Astrocyte (in vitro differentiated cells and primary cell): Measurements from ENCODE around the gene MGAT5. TPM values are rescaled to one million over a fixed set of nuclear protein-coding genes. Genes with fewer than 3 reads are reported as not detected.

Experiments used
- DNase-seq: peaks from one replicate; pipeline ENCODE4 v3.0.0-alpha.2; 2010; ENCODE audit warnings: low read depth
- FAIRE-seq: peaks from 2 replicates; lab custom pipeline; 2011; peaks lifted over from hg19 to GRCh38; lab: Jason Lieb, UNC
- H2AFZ ChIP-seq: 2 replicates; pipeline ENCODE4 v1.6.0; 2012; ENCODE audit warnings: low read depth, low read length, inconsistent platforms
- H3K27ac ChIP-seq: 2 replicates; pipeline ENCODE4 v1.5.1; 2011; ENCODE audit warnings: low read depth, low read length, inconsistent platforms
- H3K27me3 ChIP-seq: 2 replicates; pipeline ENCODE4 v1.6.0; 2011; ENCODE audit warnings: low read length, inconsistent platforms; ENCODE audit not compliant: insufficient read depth
- H3K36me3 ChIP-seq: 2 replicates; pipeline ENCODE4 v1.5.1; 2011; ENCODE audit warnings: low read length, inconsistent platforms; ENCODE audit not compliant: insufficient read depth
- H3K4me1 ChIP-seq: 2 replicates; pipeline ENCODE4 v1.5.1; 2011; ENCODE audit warnings: low read length, inconsistent platforms; ENCODE audit not compliant: insufficient read depth
- H3K4me2 ChIP-seq: 2 replicates; pipeline ENCODE4 v1.6.0; 2012; ENCODE audit warnings: low read length, inconsistent platforms
- H3K4me3 ChIP-seq: 2 replicates; pipeline ENCODE4 v1.5.1; 2011; ENCODE audit warnings: low read depth, mild to moderate bottlenecking, low read length, inconsistent platforms; ENCODE audit not compliant: insufficient read depth
- H3K79me2 ChIP-seq: 2 replicates; pipeline ENCODE4 v1.6.0; 2012; ENCODE audit warnings: mild to moderate bottlenecking, low read length, inconsistent platforms; ENCODE audit not compliant: insufficient read depth
- H3K9ac ChIP-seq: 2 replicates; pipeline ENCODE4 v1.6.0; 2012; ENCODE audit warnings: mild to moderate bottlenecking, low read length, inconsistent platforms
- H3K9me3 ChIP-seq: 2 replicates; pipeline ENCODE4 v1.5.1; 2012; ENCODE audit warnings: low read depth, mild to moderate bottlenecking, low read length, inconsistent platforms; ENCODE audit not compliant: insufficient read depth
- H4K20me1 ChIP-seq: 2 replicates; pipeline ENCODE4 v1.6.0; 2012; ENCODE audit warnings: low read length, inconsistent platforms; ENCODE audit not compliant: insufficient read depth
- H3K27ac Mint-ChIP-seq: one replicate; pipeline ENCODE4 v1.8.0; 2021; ENCODE audit warnings: mild to moderate bottlenecking, mixed read lengths; ENCODE audit not compliant: unreplicated experiment
- H3K27me3 Mint-ChIP-seq: one replicate; pipeline ENCODE4 v1.8.0; 2021; ENCODE audit warnings: low read depth, mixed read lengths; ENCODE audit not compliant: unreplicated experiment
- H3K36me3 Mint-ChIP-seq: one replicate; pipeline ENCODE4 v1.8.0; 2021; ENCODE audit warnings: low read depth, mixed read lengths; ENCODE audit not compliant: unreplicated experiment
- H3K4me1 Mint-ChIP-seq: one replicate; pipeline ENCODE4 v1.8.0; 2021; ENCODE audit warnings: low read depth, mixed read lengths; ENCODE audit not compliant: unreplicated experiment
- H3K4me3 Mint-ChIP-seq: one replicate; pipeline ENCODE4 v1.8.0; 2021; ENCODE audit warnings: mild to moderate bottlenecking, moderate library complexity, mixed read lengths; ENCODE audit not compliant: unreplicated experiment
- H3K9me3 Mint-ChIP-seq: one replicate; pipeline ENCODE4 v1.8.0; 2021; ENCODE audit warnings: mild to moderate bottlenecking, mixed read lengths; ENCODE audit not compliant: unreplicated experiment
- CTCF ChIP-seq: IDR thresholded peaks from 2 replicates; pipeline ENCODE4 v1.5.1; 2011; ENCODE audit warnings: low read depth, mild to moderate bottlenecking, inconsistent platforms, low read length, moderate library complexity; ENCODE audit not compliant: insufficient read depth
- EZH2 ChIP-seq: IDR thresholded peaks from 2 replicates; pipeline ENCODE4 v1.6.1; 2012; ENCODE audit warnings: mild to moderate bottlenecking, low read length, inconsistent platforms; ENCODE audit not compliant: insufficient read depth
- total RNA-seq: library from RNA; stranded (reverse); gene quantifications from 2 replicates; pipeline ENCODE4 v1.2.1, GENCODE V29; 2021

The MGAT5 gene
- total RNA-seq, 1 donor from 2014 or later = 80.2 TPM

- H3K9me3 ChIP-seq = no peaks in the 10 kb centered on the region
- H3K4me3 Mint-ChIP-seq = no peak overlapping the region
- no peaks in the 10 kb centered on the region for H4K20me1 ChIP-seq
- FAIRE-seq = no peak
- no peak overlapping the region for H3K27ac Mint-ChIP-seq
- TF ChIP-seq EZH2 (no peak), CTCF (no peak)
- no peak overlapping the region for H3K27ac ChIP-seq
- H2AFZ ChIP-seq = no peak overlapping the region
- no peaks in the 10 kb centered on the region for H3K27me3 ChIP-seq
- H3K36me3 Mint-ChIP-seq = peaks cover 31% of the 10 kb centered on the region
- no peaks in the 10 kb centered on the region for H3K36me3 ChIP-seq
- no peak for DNase-seq
- no peaks in the 10 kb centered on the region for H3K79me2 ChIP-seq
- peaks cover 2% of the 10 kb centered on the region for H3K4me1 Mint-ChIP-seq
- no peaks in the 10 kb centered on the region for H3K27me3 Mint-ChIP-seq
- no peaks in the 10 kb centered on the region for H3K4me1 ChIP-seq
- H3K4me2 ChIP-seq = no peak overlapping the region
- H3K9me3 Mint-ChIP-seq = peaks cover 4% of the 10 kb centered on the region
- no peak overlapping the region for H3K9ac ChIP-seq
- no peak overlapping the region for H3K4me3 ChIP-seq
Observed at GRCh38 chr2:134438371-134438770, 184.5 kb downstream of the MGAT5 start.

- Histone ChIP-seq H3K27me3 (no peaks in the 10 kb centered on the region), H2AFZ (no peak overlapping the region), H3K4me2 (no peak overlapping the region), H3K79me2 (no peaks in the 10 kb centered on the region), H3K9ac (no peak overlapping the region), H3K27ac (no peak overlapping the region), H4K20me1 (no peaks in the 10 kb centered on the region), H3K36me3 (no peaks in the 10 kb centered on the region), H3K4me3 (no peak overlapping the region), H3K9me3 (no peaks in the 10 kb centered on the region), H3K4me1 (no peaks in the 10 kb centered on the region)
- Mint-ChIP-seq H3K27ac (no peak overlapping the region), H3K4me3 (no peak overlapping the region), H3K36me3 (peaks cover 27% of the 10 kb centered on the region), H3K27me3 (no peaks in the 10 kb centered on the region), H3K9me3 (peaks cover 4% of the 10 kb centered on the region), H3K4me1 (peaks cover 2% of the 10 kb centered on the region)
- TF ChIP-seq CTCF (no peak), EZH2 (no peak)
- FAIRE-seq (no peak), DNase-seq (no peak)
Observed at GRCh38 chr2:134440336-134440909, 186.6 kb downstream of the MGAT5 start.

- peaks cover 8% of the 10 kb centered on the region for H3K4me1 Mint-ChIP-seq
- no peak for FAIRE-seq
Observed at GRCh38 chr2:134441153-134441863, 187.4 kb downstream of the MGAT5 start.

More at GRCh38 chr2:134441153-134441863, 187.4 kb downstream of the MGAT5 start:
- Histone ChIP-seq H3K4me1 (peaks cover 7% of the 10 kb centered on the region), H3K27ac (no peak overlapping the region), H3K9me3 (no peaks in the 10 kb centered on the region), H3K79me2 (no peaks in the 10 kb centered on the region), H3K27me3 (no peaks in the 10 kb centered on the region), H3K36me3 (no peaks in the 10 kb centered on the region), H2AFZ (no peak overlapping the region), H3K4me2 (no peak overlapping the region), H3K4me3 (no peak overlapping the region), H3K9ac (no peak overlapping the region), H4K20me1 (no peaks in the 10 kb centered on the region)
- Mint-ChIP-seq H3K4me3 (no peak overlapping the region), H3K9me3 (peaks cover 3% of the 10 kb centered on the region), H3K27me3 (no peaks in the 10 kb centered on the region), H3K27ac (no peak overlapping the region), H3K36me3 (peaks cover 28% of the 10 kb centered on the region)
- TF ChIP-seq EZH2 (no peak), CTCF (no peak)
- no peak for DNase-seq
